Measurements from ENCODE around the gene MPND.
A peak's percentile ranks its signal among the peaks of the same experiment; 100 is the strongest.

DNA sequence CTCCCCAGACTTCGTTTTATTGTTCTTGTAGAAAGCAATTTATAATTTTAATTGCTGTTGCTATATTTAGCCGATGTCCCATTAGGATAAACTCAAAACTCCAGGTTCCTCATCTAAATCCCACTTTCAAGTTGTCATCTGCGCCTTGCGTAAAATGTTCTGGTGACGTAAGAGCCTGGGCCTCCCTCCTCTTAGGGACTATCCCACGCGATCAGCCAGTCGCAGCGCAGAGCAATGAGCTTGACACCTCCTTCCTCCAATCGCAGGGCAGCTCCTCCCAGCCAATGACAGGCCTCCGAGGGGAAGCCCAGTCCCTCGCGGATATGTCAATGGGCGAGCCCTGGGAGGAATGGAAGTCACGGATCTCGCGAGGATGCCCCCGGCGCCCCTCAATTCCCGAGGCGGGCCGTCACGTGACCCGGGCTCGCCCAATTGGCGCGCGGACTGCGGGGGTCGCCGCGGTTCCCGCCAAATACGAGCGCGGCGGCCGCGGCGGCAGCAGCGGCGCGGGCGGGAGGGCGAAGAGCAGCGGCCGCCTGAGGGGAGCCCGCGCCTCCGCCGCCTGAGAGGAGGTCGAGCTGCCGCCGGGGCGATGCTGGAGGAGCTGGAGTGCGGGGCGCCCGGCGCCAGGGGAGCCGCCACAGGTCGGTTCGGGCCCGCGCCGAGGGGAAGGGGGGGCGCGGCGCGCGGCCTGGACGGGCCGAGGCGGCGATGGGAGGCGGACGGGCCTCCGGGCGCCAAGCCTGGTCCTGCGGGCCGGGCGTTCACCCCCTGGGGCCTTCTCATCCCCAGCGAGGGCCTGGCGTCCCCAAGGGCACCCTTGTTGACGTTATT lies 59.0 kb downstream of the MPND start, which contains the start of gene CHAF1A:
- TF ChIP-seq, protein P1, sequence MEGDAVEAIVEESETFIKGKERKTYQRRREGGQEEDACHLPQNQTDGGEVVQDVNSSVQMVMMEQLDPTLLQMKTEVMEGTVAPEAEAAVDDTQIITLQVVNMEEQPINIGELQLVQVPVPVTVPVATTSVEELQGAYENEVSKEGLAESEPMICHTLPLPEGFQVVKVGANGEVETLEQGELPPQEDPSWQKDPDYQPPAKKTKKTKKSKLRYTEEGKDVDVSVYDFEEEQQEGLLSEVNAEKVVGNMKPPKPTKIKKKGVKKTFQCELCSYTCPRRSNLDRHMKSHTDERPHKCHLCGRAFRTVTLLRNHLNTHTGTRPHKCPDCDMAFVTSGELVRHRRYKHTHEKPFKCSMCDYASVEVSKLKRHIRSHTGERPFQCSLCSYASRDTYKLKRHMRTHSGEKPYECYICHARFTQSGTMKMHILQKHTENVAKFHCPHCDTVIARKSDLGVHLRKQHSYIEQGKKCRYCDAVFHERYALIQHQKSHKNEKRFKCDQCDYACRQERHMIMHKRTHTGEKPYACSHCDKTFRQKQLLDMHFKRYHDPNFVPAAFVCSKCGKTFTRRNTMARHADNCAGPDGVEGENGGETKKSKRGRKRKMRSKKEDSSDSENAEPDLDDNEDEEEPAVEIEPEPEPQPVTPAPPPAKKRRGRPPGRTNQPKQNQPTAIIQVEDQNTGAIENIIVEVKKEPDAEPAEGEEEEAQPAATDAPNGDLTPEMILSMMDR (IDR thresholded peaks at IDR 0.05 in 2 of 3, conservative IDR thresholded peaks at IDR 0.05 in 1 of 3; ENCODE audit: borderline replicate concordance in 1 of 3, insufficient read depth in 1 of 3, low read depth in 2 of 3, low read length in 2 of 3), result no peak
- TF ChIP-seq, protein P2, sequence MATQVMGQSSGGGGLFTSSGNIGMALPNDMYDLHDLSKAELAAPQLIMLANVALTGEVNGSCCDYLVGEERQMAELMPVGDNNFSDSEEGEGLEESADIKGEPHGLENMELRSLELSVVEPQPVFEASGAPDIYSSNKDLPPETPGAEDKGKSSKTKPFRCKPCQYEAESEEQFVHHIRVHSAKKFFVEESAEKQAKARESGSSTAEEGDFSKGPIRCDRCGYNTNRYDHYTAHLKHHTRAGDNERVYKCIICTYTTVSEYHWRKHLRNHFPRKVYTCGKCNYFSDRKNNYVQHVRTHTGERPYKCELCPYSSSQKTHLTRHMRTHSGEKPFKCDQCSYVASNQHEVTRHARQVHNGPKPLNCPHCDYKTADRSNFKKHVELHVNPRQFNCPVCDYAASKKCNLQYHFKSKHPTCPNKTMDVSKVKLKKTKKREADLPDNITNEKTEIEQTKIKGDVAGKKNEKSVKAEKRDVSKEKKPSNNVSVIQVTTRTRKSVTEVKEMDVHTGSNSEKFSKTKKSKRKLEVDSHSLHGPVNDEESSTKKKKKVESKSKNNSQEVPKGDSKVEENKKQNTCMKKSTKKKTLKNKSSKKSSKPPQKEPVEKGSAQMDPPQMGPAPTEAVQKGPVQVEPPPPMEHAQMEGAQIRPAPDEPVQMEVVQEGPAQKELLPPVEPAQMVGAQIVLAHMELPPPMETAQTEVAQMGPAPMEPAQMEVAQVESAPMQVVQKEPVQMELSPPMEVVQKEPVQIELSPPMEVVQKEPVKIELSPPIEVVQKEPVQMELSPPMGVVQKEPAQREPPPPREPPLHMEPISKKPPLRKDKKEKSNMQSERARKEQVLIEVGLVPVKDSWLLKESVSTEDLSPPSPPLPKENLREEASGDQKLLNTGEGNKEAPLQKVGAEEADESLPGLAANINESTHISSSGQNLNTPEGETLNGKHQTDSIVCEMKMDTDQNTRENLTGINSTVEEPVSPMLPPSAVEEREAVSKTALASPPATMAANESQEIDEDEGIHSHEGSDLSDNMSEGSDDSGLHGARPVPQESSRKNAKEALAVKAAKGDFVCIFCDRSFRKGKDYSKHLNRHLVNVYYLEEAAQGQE (IDR thresholded peaks at IDR 0.05; ENCODE audit: low read depth), result no peak
- TF ChIP-seq POLR2A (IDR thresholded peaks at IDR 0.05; ENCODE audit: borderline replicate concordance, extremely low read depth, insufficient read depth, insufficient read length) (peak; percentile 47), YY1 (IDR thresholded peaks at IDR 0.05; ENCODE audit: extremely low read depth, insufficient replicate concordance, low read depth, low read length) (peak; percentile 20)
